Esophagus muscularis mucosa (tissue), 4 donors: Measurements from ENCODE around the gene C8B.

ENCODE experiments used
- CTCF ChIP-seq, 3 experiments: fragments of 200-600 bp in 2 of 3; fragments of 450-650 bp in 1 of 3; sonication (generic) in 2 of 3; IDR thresholded peaks; one replicate each; pipeline ENCODE4 v1.5.1; 2017 to 2019; ENCODE audit warnings: antibody characterized with exemption in 3 of 3, mild to moderate bottlenecking in 2 of 3, moderate library complexity in 1 of 3
- EP300 ChIP-seq: sonication (generic); formaldehyde crosslinking; IDR thresholded peaks from one replicate; pipeline ENCODE4 v1.6.1; 2017; ENCODE audit warnings: antibody characterized with exemption
- POLR2AphosphoS5 ChIP-seq, 2 donors: sonication (generic); formaldehyde crosslinking; IDR thresholded peaks; one replicate each; pipeline ENCODE4 v1.6.1; 2017; ENCODE audit warnings: antibody characterized with exemption in 2 of 2

GRCh38 chr1:56938646-56939045 lies 27.2 kb downstream of the C8B start:
- TF ChIP-seq EP300 (no peak), CTCF (IDR thresholded peaks at IDR 0.05) (no peak), POLR2AphosphoS5 (IDR thresholded peaks at IDR 0.05) (no peak)
